GDM1 (cell line): ENCODE measurements around the gene CAST.

Source experiments
- DNase-seq: peaks from one replicate; lab custom pipeline; 2025; lab: John Stamatoyannopoulos, UW

Gene CAST

DNA sequence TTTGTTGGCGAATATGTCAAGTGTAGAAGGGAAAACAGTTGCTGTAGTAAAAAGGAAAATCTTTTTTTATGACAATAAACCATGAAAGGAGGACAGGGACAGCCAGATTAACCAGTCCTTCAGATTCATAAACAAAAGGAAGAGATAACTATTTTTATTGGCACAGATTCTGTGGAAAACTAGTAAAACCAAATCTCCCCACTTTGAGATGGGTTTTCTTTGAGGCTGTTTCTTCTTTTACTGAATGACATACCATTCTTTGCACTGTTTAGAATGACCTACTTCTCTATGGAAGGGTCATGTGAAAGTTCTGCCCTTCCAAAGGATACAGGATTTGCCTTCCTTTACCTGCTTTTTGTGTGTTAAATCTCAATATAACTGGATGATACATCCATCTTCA is 13.7 kb downstream of the CAST start:
- no peak for DNase-seq

GRCh38 chr5:96677496-96677895 is 15.3 kb downstream of the CAST start:
- DNase-seq, result no peak

DNA sequence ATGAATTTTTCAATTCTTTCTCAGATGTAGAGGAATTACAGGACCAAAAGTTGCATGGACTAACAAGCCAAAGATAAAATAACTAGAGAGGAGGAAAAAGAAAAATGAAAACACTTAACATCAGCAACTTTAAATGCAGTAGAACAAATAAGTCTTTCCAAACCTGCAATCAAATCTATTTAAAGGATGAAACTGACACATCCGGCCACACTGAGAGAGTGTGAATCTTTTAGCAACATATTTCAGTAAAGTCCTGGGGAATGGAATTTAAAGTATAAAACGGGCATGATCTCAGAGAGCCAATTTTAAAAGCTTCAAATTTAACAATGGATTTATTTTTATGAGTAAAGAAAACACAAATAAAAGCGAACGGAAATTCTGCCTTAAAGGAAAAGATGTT is 17.1 kb downstream of the CAST start:
- no peak for DNase-seq

DNA sequence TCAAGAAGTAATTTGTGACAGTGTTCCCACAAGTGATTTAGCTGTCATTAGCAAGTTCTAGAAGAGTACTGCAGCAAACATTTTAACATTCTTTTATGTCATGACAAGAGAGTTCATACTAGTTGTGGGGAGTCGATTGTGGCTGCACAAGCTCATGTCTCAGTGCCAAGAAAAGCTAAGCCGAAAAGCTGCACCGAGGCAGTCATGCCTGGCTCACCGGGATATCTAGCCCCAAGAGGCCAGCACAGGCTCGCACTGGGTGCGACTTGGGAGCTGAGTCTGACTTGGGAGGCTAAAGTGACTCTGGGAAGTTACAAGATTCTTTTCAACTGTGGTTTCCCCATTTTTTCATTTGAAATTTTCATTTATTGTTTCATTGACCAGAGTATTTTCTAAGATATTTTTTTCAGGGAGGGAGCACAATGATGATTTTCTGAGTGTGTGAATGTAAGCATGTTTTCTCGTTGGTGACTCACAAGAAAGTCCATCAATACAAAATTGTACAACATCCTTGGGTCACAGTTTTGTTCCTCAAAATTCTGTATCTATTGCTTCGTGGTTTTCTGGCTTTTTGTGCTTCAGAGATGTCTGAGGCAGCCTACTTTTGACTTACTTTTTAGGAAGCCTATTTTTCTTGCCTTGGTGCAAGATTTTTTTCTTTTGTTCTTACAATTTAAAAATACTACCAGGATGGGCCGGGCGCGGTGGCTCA is 18.7 kb downstream of the CAST start:
- DNase-seq, result no peak

DNA sequence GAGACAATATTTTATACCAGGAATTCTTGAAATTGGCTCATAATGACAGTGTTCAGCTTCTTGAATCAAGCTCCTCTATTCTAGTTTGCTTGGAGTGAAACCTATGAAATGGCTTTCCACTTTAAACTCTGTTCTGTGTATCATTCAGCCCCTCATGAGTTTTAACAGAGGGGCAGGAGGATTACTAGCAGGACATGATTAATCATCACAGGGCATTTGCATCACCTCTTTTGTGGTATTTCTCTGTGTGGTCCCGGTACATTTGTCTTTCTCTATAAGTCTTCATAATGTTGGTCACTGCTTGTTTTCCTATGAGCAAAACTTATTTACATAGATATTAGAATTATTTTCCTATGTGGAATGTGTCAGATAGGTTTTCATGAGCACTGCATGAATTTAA is 21.2 kb downstream of the CAST start:
- no peak for DNase-seq

GRCh38 chr5:96683810-96684209 is 21.6 kb downstream of the CAST start:
- no peak for DNase-seq

- DNase-seq, result no peak
These were observed 24.9 kb downstream of the CAST start for GRCh38 chr5:96687080-96687479.

GRCh38 chr5:96687812-96688453 is 25.8 kb downstream of the CAST start:
- DNase-seq, result no peak

- DNase-seq, result no peak
These were observed 28.7 kb downstream of the CAST start for GRCh38 chr5:96690861-96691260.

DNA sequence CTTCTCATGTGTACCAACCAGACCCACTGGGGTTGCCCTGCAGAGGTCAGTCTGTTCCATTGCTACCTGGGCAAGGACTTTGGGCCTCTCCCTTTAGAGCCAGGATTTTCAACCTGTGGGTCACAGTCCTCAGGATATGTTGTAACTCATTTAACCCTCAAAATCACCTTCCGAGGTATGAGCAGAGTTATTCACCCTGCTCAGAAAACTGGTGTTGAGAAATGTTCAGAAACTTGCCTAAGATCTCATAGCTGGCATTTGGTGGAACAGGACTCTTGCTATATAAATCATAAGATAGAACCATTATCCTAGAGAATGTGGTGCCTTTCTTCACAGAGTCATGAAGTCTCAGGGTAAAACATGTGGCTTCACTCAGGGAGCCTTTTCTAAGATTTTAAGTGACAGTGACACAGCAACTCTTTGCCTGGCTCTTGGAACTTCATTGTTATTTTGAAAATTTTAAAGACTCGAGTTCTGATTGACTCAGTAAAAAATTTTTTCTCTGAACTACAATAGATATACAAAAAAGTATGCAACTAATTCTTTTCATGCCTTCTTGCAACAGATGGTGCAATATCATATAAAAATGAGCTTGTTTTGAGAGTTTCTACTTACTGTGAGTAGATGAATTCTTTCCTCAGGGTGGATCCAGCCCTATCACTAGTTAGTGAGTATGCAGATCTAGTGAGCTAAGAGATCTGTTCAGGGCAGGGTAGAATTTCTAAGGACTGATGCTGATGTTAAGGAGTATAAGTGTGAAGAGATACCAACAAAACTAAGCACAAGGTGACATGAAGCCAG is 29.5 kb downstream of the CAST start:
- no peak for DNase-seq

GRCh38 chr5:96692441-96692840 is 30.3 kb downstream of the CAST start:
- no peak for DNase-seq

DNA sequence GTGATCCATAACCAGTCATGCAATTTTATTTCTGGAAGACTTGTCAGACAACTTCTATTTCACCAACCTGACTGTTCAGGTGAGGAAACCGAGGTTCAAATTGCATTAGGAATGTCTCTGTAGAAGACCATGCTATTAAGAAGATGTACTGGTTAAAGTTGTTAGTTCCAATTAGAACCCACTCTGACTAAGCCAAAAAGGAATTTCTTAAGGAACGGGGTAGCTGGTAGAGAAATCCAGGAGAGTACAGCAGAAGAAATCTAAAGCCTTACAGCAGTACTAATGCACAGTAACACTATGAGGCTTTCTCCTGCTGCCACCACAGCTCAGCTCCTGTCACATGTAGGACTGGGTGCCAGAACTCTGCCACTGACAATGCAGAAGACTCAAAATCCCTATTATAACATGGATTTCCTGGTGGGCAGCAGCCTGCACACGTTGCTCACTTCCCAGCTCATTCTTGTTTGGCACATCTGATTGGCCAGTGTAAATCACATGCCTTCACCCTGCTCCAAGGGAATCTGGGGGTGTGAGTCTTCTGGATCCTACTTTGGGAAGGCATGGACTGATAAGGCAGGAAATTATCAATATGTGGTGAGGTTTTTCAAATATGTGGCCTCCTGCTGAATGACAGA is 37.1 kb downstream of the CAST start:
- no peak for DNase-seq

- no peak for DNase-seq
These were observed 40.6 kb downstream of the CAST start for GRCh38 chr5:96702503-96703383.

GRCh38 chr5:96703384-96703920 is 41.3 kb downstream of the CAST start:
- no peak for DNase-seq

- no peak for DNase-seq
These were observed 41.8 kb downstream of the CAST start for GRCh38 chr5:96703995-96704394.

DNA sequence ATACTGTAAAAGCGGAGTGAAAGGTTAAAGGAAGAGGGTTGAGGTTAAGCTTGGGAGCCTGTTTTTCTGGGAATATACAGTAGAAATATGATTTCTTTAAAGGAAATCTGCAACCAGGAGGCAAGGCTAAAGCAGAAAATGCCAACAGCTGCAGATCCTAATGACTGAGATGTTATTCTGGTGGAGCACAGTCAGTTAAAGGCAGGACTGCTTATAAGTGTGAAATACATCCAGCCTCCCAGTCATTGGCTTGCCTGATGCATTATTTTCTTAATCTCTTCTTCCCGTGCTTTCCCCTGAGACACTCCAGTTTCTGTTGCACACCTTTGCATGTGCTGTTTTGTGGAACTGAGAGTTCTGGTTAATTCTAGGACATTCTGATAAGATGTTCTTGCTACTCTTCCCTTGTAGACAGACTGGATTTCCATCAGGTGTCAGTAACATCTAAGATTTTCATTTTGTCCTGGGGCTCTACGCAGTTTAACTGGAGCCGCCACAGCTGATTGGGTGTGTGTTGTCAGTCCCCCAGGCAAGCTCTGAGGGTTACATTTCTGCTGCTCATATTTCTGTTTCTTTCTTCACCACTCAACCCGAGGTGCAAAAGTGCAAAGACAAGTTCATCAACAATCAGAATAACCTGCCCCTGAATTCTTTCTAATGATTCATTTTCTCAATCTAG is 44.4 kb downstream of the CAST start:
- no peak for DNase-seq

- no peak for DNase-seq
These were observed 46.4 kb downstream of the CAST start for GRCh38 chr5:96708600-96708999.

DNA sequence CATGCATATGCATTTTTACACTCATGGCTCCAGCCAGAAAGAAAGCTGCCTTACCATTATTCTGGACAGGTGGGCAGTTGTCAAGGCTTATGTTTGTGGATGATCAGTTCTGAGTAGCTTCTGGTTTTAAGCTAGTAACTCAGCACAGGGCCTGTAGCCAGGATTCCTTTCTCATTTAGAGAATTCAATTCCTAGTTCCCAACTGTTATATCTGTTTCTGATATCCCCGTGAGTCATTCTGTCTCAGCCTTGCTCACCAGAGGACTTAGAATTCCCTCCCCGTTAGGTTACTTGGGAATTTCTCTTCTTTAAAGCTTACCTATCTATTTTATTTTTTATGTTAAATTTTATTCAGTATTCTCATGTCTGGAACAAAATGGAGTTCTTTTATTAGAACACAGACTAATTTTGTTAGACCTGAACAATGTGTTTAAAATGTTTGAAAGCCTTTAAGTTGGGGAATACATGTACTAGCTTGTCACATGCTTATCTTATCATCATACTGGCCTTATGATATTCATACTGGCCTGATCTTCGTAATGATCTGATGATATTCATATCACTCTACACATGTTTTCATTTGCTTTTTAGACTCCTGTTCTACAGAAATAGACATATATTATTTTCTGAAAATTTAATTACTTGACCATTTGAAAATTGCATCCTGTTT is 47.1 kb downstream of the CAST start:
- DNase-seq, result no peak

GRCh38 chr5:96712100-96712746 is 50.0 kb downstream of the CAST start:
- no peak for DNase-seq

- DNase-seq, result no peak
These were observed 52.3 kb downstream of the CAST start for GRCh38 chr5:96714450-96714849.
